Uterus (tissue), 4 donors: Measurements from ENCODE around the gene PCLO. TPM values are rescaled to one million over a fixed set of nuclear protein-coding genes. Genes with fewer than 3 reads are reported as not detected.

Experiments
- DNase-seq, 2 donors: peaks; one replicate each; pipeline ENCODE4 v3.0.0-alpha.2; 2019 to 2020
- H3K27ac ChIP-seq, 2 donors: fragments of 200-600 bp; sonication (generic); 1 replicate in 1 of 2; 2 replicates in 1 of 2; pipeline ENCODE4 v1.5.1; 2016 to 2018
- H3K27me3 ChIP-seq, 2 donors: fragments of 200-600 bp; sonication (generic); one replicate each; pipeline ENCODE4 v1.5.1; 2018 to 2019; ENCODE audit warnings: control low read depth in 1 of 2
- H3K36me3 ChIP-seq, 2 donors: fragments of 200-600 bp; sonication (generic); one replicate each; pipeline ENCODE4 v1.5.1; 2019; ENCODE audit warnings: control low read depth in 1 of 2
- H3K4me1 ChIP-seq, 2 donors: fragments of 200-600 bp; sonication (generic); one replicate each; pipeline ENCODE4 v1.5.1; 2018 to 2019; ENCODE audit warnings: control low read depth in 1 of 2
- H3K4me3 ChIP-seq, 2 donors: fragments of 200-600 bp; sonication (generic); 1 replicate in 1 of 2; 2 replicates in 1 of 2; pipeline ENCODE4 v1.5.1; 2018 to 2019; ENCODE audit warnings: mild to moderate bottlenecking in 1 of 2
- H3K9me3 ChIP-seq, 2 donors: fragments of 200-600 bp; sonication (generic); one replicate each; pipeline ENCODE4 v1.5.1; 2019; ENCODE audit warnings: control low read depth in 1 of 2
- CTCF ChIP-seq, 4 experiments: fragments of 200-600 bp in 2 of 4; fragments of 450-650 bp in 2 of 4; sonication (generic) in 2 of 4; IDR thresholded peaks; one replicate each; pipeline ENCODE4 v1.5.1; 2016 to 2019; ENCODE audit warnings: antibody characterized with exemption in 4 of 4, mild to moderate bottlenecking in 2 of 4, moderate library complexity in 1 of 4
- POLR2A ChIP-seq, 2 donors: fragments of 450-650 bp; IDR thresholded peaks; one replicate each; pipeline ENCODE4 v1.6.1; 2016; ENCODE audit warnings: antibody characterized with exemption in 2 of 2, mild to moderate bottlenecking in 1 of 2, moderate library complexity in 1 of 2
- intact Hi-C: fragments of 100-400 bp; cut with DNase I; formaldehyde crosslinking; loops from one replicate; pipeline ENCODE4 v1.15.1; 2023; ENCODE audit warnings: low total_unique reads
- total RNA-seq, 4 donors: library from RNA; depleted of rRNA in 3 of 4; stranded (reverse); fragments of >200 nt in 3 of 4; gene quantifications; one replicate each; pipeline versions ENCODE4 v1.1.0 to v1.2.4, GENCODE V29; 2014 to 2023
- donor health status: DM: yes; HTN: yes; CAD: no.

The PCLO gene
- total RNA-seq, 4 donors from 2014 or later: 0.26 to 4.4 (median 1.4) TPM

GRCh38 chr7:83201355-83201754 lies 38.7 kb upstream of the PCLO start:
- Histone ChIP-seq H3K27ac (no peak overlapping the region), H3K4me1 (no peaks in the 10 kb centered on the region), H3K4me3 (no peak overlapping the region), H3K9me3 (no peaks in the 10 kb centered on the region), H3K27me3 (no peaks in the 10 kb centered on the region), H3K36me3 (no peaks in the 10 kb centered on the region)
- no peak for DNase-seq
- TF ChIP-seq POLR2A (IDR thresholded peaks at IDR 0.05): no peak
- TF ChIP-seq CTCF (IDR thresholded peaks at IDR 0.05): no peak
- intact Hi-C loops: no loop called here

GRCh38 chr7:83190659-83191389 lies 28.1 kb upstream of the PCLO start:
- no peak overlapping the region for H3K4me3 ChIP-seq
- DNase-seq: no peak
- H3K27me3 ChIP-seq: no peaks in the 10 kb centered on the region
- H3K27ac ChIP-seq: no peak overlapping the region
- no peaks in the 10 kb centered on the region for H3K36me3 ChIP-seq
- no peaks in the 10 kb centered on the region for H3K4me1 ChIP-seq
- no peaks in the 10 kb centered on the region for H3K9me3 ChIP-seq
- intact Hi-C loops: no loop called here
- TF ChIP-seq POLR2A (IDR thresholded peaks at IDR 0.05) (no peak), CTCF (IDR thresholded peaks at IDR 0.05) (no peak)

GRCh38 chr7:83178796-83179195 lies 16.1 kb upstream of the PCLO start:
- no peak overlapping the region for H3K27ac ChIP-seq
- H3K4me1 ChIP-seq: no peaks in the 10 kb centered on the region
- no peak for TF ChIP-seq POLR2A (IDR thresholded peaks at IDR 0.05)
- no peak for TF ChIP-seq CTCF (IDR thresholded peaks at IDR 0.05)
- DNase-seq: no peak
- no peaks in the 10 kb centered on the region for H3K9me3 ChIP-seq
- no peaks in the 10 kb centered on the region for H3K36me3 ChIP-seq
- intact Hi-C loops: no loop called here
- no peaks in the 10 kb centered on the region for H3K27me3 ChIP-seq
- no peak overlapping the region for H3K4me3 ChIP-seq

- Histone ChIP-seq H3K36me3 (no peaks in the 10 kb centered on the region), H3K4me1 (no peaks in the 10 kb centered on the region), H3K27ac (no peak overlapping the region), H3K4me3 (no peak overlapping the region), H3K9me3 (no peaks in the 10 kb centered on the region), H3K27me3 (no peaks in the 10 kb centered on the region)
- DNase-seq: no peak
- intact Hi-C loops: no loop called here
- TF ChIP-seq CTCF (IDR thresholded peaks at IDR 0.05) (no peak), POLR2A (IDR thresholded peaks at IDR 0.05) (no peak)
These were observed 15.4 kb upstream of the PCLO start for GRCh38 chr7:83178066-83178465.

- Histone ChIP-seq H3K4me3 (no peak overlapping the region), H3K36me3 (no peaks in the 10 kb centered on the region), H3K27ac (no peak overlapping the region), H3K4me1 (no peaks in the 10 kb centered on the region), H3K27me3 (no peaks in the 10 kb centered on the region), H3K9me3 (no peaks in the 10 kb centered on the region)
- no peak for DNase-seq
- intact Hi-C loops: no loop called here
- no peak for TF ChIP-seq CTCF (IDR thresholded peaks at IDR 0.05)
- TF ChIP-seq POLR2A (IDR thresholded peaks at IDR 0.05): no peak
These were observed 11.0 kb upstream of the PCLO start for GRCh38 chr7:83173664-83174063.
